H54 (cell line): Measurements from ENCODE around the gene WWOX.

Experiments
- DNase-seq: peaks from one replicate; pipeline ENCODE4 v3.0.0; 2011; ENCODE audit warnings: low spot score, mixed read lengths; ENCODE audit not compliant: insufficient read length
- FAIRE-seq: peaks from 3 replicates; lab custom pipeline; 2011; peaks lifted over from hg19 to GRCh38; lab: Jason Lieb, UNC
- POLR2A ChIP-seq: IDR thresholded peaks from 2 replicates; pipeline ENCODE4 v1.6.1; 2011; ENCODE audit warnings: low read depth, mild to moderate bottlenecking, low read length

WWOX gene

GRCh38 chr16:78804058-78804735 is 704.7 kb downstream of the WWOX start:
- no peak for FAIRE-seq

GRCh38 chr16:78805556-78805955 is 706.1 kb downstream of the WWOX start:
- TF ChIP-seq POLR2A: no peak
- no peak for DNase-seq
- FAIRE-seq: no peak

More at GRCh38 chr16:78804058-78804735, 704.7 kb downstream of the WWOX start:
- DNase-seq: no peak
- no peak for TF ChIP-seq POLR2A

- no peak for TF ChIP-seq POLR2A
- no peak for DNase-seq
- FAIRE-seq: no peak
Observed at GRCh38 chr16:78811247-78811646, 711.8 kb downstream of the WWOX start.

- DNase-seq (no peak), FAIRE-seq (no peak)
- no peak for TF ChIP-seq POLR2A
Observed at GRCh38 chr16:78812582-78812981, 713.1 kb downstream of the WWOX start.

- no peak for FAIRE-seq
- DNase-seq: no peak
- TF ChIP-seq POLR2A: no peak
Observed at GRCh38 chr16:78813661-78814311, 714.3 kb downstream of the WWOX start.

- DNase-seq (no peak), FAIRE-seq (no peak)
- TF ChIP-seq POLR2A: no peak
Observed at GRCh38 chr16:78815713-78816112, 716.3 kb downstream of the WWOX start.

- FAIRE-seq (no peak), DNase-seq (no peak)
- TF ChIP-seq POLR2A: no peak
Observed at GRCh38 chr16:78816499-78817195, 717.2 kb downstream of the WWOX start.

GRCh38 chr16:78817200-78817739 is 717.8 kb downstream of the WWOX start:
- DNase-seq (no peak), FAIRE-seq (no peak)

GRCh38 chr16:78821335-78821734 is 721.9 kb downstream of the WWOX start:
- TF ChIP-seq POLR2A: no peak
- DNase-seq (no peak), FAIRE-seq (no peak)

More at GRCh38 chr16:78817200-78817739, 717.8 kb downstream of the WWOX start:
- no peak for TF ChIP-seq POLR2A

GRCh38 chr16:78822509-78822908 is 723.1 kb downstream of the WWOX start:
- no peak for TF ChIP-seq POLR2A
- FAIRE-seq (no peak), DNase-seq (no peak)

GRCh38 chr16:78823027-78823426 is 723.6 kb downstream of the WWOX start:
- no peak for FAIRE-seq
- DNase-seq: no peak
- no peak for TF ChIP-seq POLR2A

GRCh38 chr16:78829280-78829679 is 729.8 kb downstream of the WWOX start:
- DNase-seq (no peak), FAIRE-seq (no peak)
- TF ChIP-seq POLR2A: no peak

GRCh38 chr16:78830599-78830998 is 731.1 kb downstream of the WWOX start:
- DNase-seq (no peak), FAIRE-seq (no peak)
- TF ChIP-seq POLR2A: no peak

GRCh38 chr16:78832100-78832499 is 732.6 kb downstream of the WWOX start:
- TF ChIP-seq POLR2A: no peak
- no peak for DNase-seq
- FAIRE-seq: no peak
